GM12878 (cell line): ENCODE data around the gene RUNDC1. TPM values are rescaled to one million over a fixed set of nuclear protein-coding genes. Genes with fewer than 3 reads are reported as not detected.

Source experiments
- ATAC-seq: fragments of 200-7000 bp; cut with Tn5 transposase; 3 replicates; pipeline ENCODE4 v1.9.1; 2020; ENCODE audit warnings: mild to moderate bottlenecking, moderate library complexity
- BruUV-seq: library from RNA; stranded (reverse); fragments of 400-500 nt; replicated peaks from 2 replicates; lab custom pipeline; 2021; lab: Mats Ljungman, UMichigan
- CTCF ChIA-PET: fragments of 300-600 bp; sonication (Branson Sonifier 250); formaldehyde crosslinking; extraction: SDS; loops from one replicate; lab custom pipeline; 2021; ENCODE audit warnings: inconsistent platforms; lab: Yijun Ruan, JAX
- POLR2A ChIA-PET: fragments of 350-600 bp; formaldehyde crosslinking; extraction: SDS; loops from one replicate; lab custom pipeline; 2021; ENCODE audit warnings: inconsistent platforms; lab: Charles Lee
- RAD21 ChIA-PET: fragments of 300-600 bp; sonication (Branson Sonifier 250); formaldehyde crosslinking; loops from one replicate; lab custom pipeline; 2023; ENCODE audit warnings: antibody characterized with exemption; ENCODE audit not compliant: unreplicated experiment; lab: Charles Lee
- SMC1A ChIA-PET: fragments of 300-600 bp; sonication (Branson Sonifier 250); formaldehyde crosslinking; loops from one replicate; lab custom pipeline; 2023; ENCODE audit not compliant: unreplicated experiment, uncharacterized antibody; lab: Charles Lee
- DNase-seq: peaks from one replicate; pipeline ENCODE4 v3.0.0-alpha.2; 2011; ENCODE audit warnings: low read depth, low spot score
- FAIRE-seq: peaks from 3 replicates; lab custom pipeline; 2011; peaks lifted over from hg19 to GRCh38; lab: Jason Lieb, UNC
- H2AFZ ChIP-seq: 2 replicates; pipeline ENCODE4 v1.6.0; 2011; ENCODE audit warnings: low read depth, low read length, control low read depth; ENCODE audit not compliant: control insufficient read depth
- H3K27ac ChIP-seq: 2 replicates; pipeline ENCODE4 v1.5.1; 2011; ENCODE audit warnings: control low read depth; ENCODE audit not compliant: control insufficient read depth, insufficient read depth
- H3K27me3 ChIP-seq, 2 experiments: replicated peaks in 1 of 2; 2 replicates each; pipeline versions ENCODE4 v1.6.0 to v1.6.1; 2011; ENCODE audit warnings: low read length in 1 of 2; ENCODE audit not compliant: control insufficient read depth in 2 of 2, insufficient read depth in 2 of 2
- H3K36me3 ChIP-seq, 2 experiments: 2 replicates each; pipeline ENCODE4 v1.5.1; 2011; ENCODE audit warnings: low read length in 1 of 2; ENCODE audit not compliant: control insufficient read depth in 2 of 2, insufficient read depth in 2 of 2
- H3K4me1 ChIP-seq: 2 replicates; pipeline ENCODE4 v1.6.1; 2011; ENCODE audit warnings: mild to moderate bottlenecking, low read length, moderate library complexity, mixed read lengths; ENCODE audit not compliant: control insufficient read depth, insufficient read depth
- H3K4me2 ChIP-seq: 2 replicates; pipeline ENCODE4 v1.6.0; 2011; ENCODE audit warnings: control low read depth; ENCODE audit not compliant: control insufficient read depth, insufficient read depth
- H3K4me3 ChIP-seq: fragments of 200-600 bp; sonication (generic); 2 replicates; pipeline ENCODE4 v1.5.1; 2016
- H3K79me2 ChIP-seq: 2 replicates; pipeline ENCODE4 v1.6.0; 2011; ENCODE audit warnings: low read length; ENCODE audit not compliant: control insufficient read depth, insufficient read depth
- H3K9ac ChIP-seq: 2 replicates; pipeline ENCODE4 v1.8.0; 2011; ENCODE audit warnings: low read length, control low read depth, mixed read lengths; ENCODE audit not compliant: control insufficient read depth, insufficient read depth
- H3K9me3 ChIP-seq: replicated peaks from 3 replicates; pipeline ENCODE4 v1.5.1; 2011; ENCODE audit warnings: mild to moderate bottlenecking, low read length; ENCODE audit not compliant: control insufficient read depth, insufficient read depth
- H4K20me1 ChIP-seq: 2 replicates; pipeline ENCODE4 v1.6.0; 2011; ENCODE audit not compliant: control insufficient read depth, insufficient read depth
- CBFB ChIP-seq: IDR thresholded peaks from 2 replicates; pipeline ENCODE4 v1.6.1; 2016; ENCODE audit warnings: antibody characterized with exemption, low read depth
- CHD2 ChIP-seq: IDR thresholded peaks from 2 replicates; pipeline ENCODE4 v1.6.1; 2011; ENCODE audit warnings: low read depth, low read length, improper control_type of control experiment, borderline replicate concordance
- MTA3 ChIP-seq: IDR thresholded peaks from 2 replicates; pipeline ENCODE4 v1.6.1; 2012; ENCODE audit warnings: low read length, inconsistent platforms, borderline replicate concordance
- PML ChIP-seq: IDR thresholded peaks from 2 replicates; pipeline ENCODE4 v1.6.1; 2012; ENCODE audit warnings: low read length, inconsistent platforms
- POLR2AphosphoS2 ChIP-seq: IDR thresholded peaks from 2 replicates; pipeline ENCODE4 v1.6.1; 2011; ENCODE audit warnings: low read depth, mild to moderate bottlenecking, low read length, improper control_type of control experiment, moderate library complexity
- ZBTB33 ChIP-seq: fragments of 450-650 bp; IDR thresholded peaks from 2 replicates; pipeline ENCODE4 v1.6.1; 2017; ENCODE audit warnings: mild to moderate bottlenecking
- WGBS: methylation state at CpG from one replicate; pipeline ENCODE4 v1.1.6; 2016; ENCODE audit warnings: low lambda C conversion rate; ENCODE audit not compliant: insufficient replicate concordance, insufficient coverage; ENCODE audit errors: missing lambda C conversion rate; 5-methylcytosine and 5-hydroxymethylcytosine counted together
- in situ Hi-C: fragments of 300-500 bp; cut with MboI; formaldehyde crosslinking; loops from 9 replicates; pipeline ENCODE4 v1.14.3; 2018; ENCODE audit warnings: mixed read lengths
- intact Hi-C: fragments of 100-400 bp; cut with micrococcal nuclease; formaldehyde crosslinking; loops from one replicate; pipeline ENCODE4 v1.14.2; 2022; ENCODE audit not compliant: unreplicated experiment
- polyA plus RNA-seq, 11 experiments: library from polyadenylated mRNA; depleted of rRNA in 4 of 11; unstranded in 6 of 11; stranded (reverse) in 5 of 11; fragments of >200 nt; fragmentation: Nextera tagmentation in 4 of 11; fragmentation: Illumina TruSeq in 1 of 11; extraction: Ambion mirVana in 4 of 11; extraction: Trizol in 1 of 11; gene quantifications; 1 replicate in 1 of 11; 2 replicates in 10 of 11; pipeline versions ENCODE4 v1.2.1 to v1.2.3, GENCODE V29; 2011 to 2016; ENCODE audit warnings: inconsistent platforms in 2 of 11, missing spikeins in 2 of 11, low read depth in 1 of 11
- total RNA-seq, 4 experiments: library from RNA; depleted of rRNA in 3 of 4; stranded (reverse); fragments of >200 nt in 3 of 4; fragmentation: Illumina TruSeq in 1 of 4; extraction: Trizol in 1 of 4; gene quantifications; 2 replicates each; pipeline versions ENCODE4 v1.2.1 to v1.2.3, GENCODE V29; 2013 to 2021

RUNDC1 gene
- total and polyA plus RNA-seq, 10 of the 15 experiments (the other 5 are each of a cell fraction or from before 2014, with no cell fraction given) = 2.9 to 15.6 (median 8.2) TPM

GRCh38 chr17:43003542-43004172 is 23.3 kb downstream of the RUNDC1 start:
- intact Hi-C loops (no loop called here), in situ Hi-C loops (no loop called here)
- no peak for ATAC-seq
- ChIA-PET SMC1A (no interaction called here), CTCF (interaction anchor here (1.3 kb wide), 1 partner anchor 161 kb away, joined by 3 read pairs; no protein-coding TSS in a partner anchor), RAD21 (no interaction called here), POLR2A (interaction anchor here (0.6 to 1.1 kb wide), 2 partner anchors 48 to 237 kb away, joined by 3 read pairs; no protein-coding TSS in a partner anchor)
- no peak for FAIRE-seq
- 86% methylated on average over 5 of the region's 5 CpGs for WGBS
- Histone ChIP-seq H3K4me1 (peaks cover 6% of the 10 kb centered on the region), H3K27me3 (no peaks in the 10 kb centered on the region), H3K79me2 (peaks cover 40% of the 10 kb centered on the region), H3K4me3 (no peak overlapping the region), H4K20me1 (no peaks in the 10 kb centered on the region), H3K36me3 (peaks cover 8 to 19% of the 10 kb centered on the region in 2 experiments), H3K27ac (no peak overlapping the region), H3K9me3 (no peaks in the 10 kb centered on the region), H2AFZ (no peak overlapping the region), H3K9ac (no peak overlapping the region), H3K4me2 (no peak overlapping the region)
- TF ChIP-seq POLR2AphosphoS2 = peak; percentile 36; the same call in 1 of the 2 replicates
- TF ChIP-seq PML = 0 out of 2 replicates have a peak, but pooled peaks have one; percentile 18
- peak; percentile 50; the same call in 1 of the 2 replicates for TF ChIP-seq MTA3
- TF ChIP-seq CHD2 = no peak
- peak; percentile 39; the same call in 1 of the 2 replicates for TF ChIP-seq CBFB
- TF ChIP-seq ZBTB33 = no peak
- no peak for DNase-seq
- no TSS peak for BruUV-seq
